Mesenchymal stem cell (in vitro differentiated cells and primary cell): ENCODE measurements around the gene PPP5C.

Experiments
- DNase-seq: peaks from one replicate; pipeline ENCODE4 v3.0.0-alpha.2; 2013
- H2AFZ ChIP-seq: one replicate; pipeline ENCODE4 v1.6.1; 2013; ENCODE audit warnings: low read depth, mild to moderate bottlenecking, control low read depth, inconsistent platforms, low read length, moderate library complexity
- H2AK5ac ChIP-seq: 2 replicates; pipeline ENCODE4 v1.6.1; 2013; ENCODE audit warnings: low read length, moderate library complexity, mild to moderate bottlenecking, inconsistent platforms; ENCODE audit not compliant: severe bottlenecking
- H2BK120ac ChIP-seq: one replicate; pipeline ENCODE4 v1.6.1; 2013; ENCODE audit warnings: low read depth, mild to moderate bottlenecking, inconsistent platforms, low read length, moderate library complexity
- H2BK12ac ChIP-seq, 2 experiments: one replicate each; pipeline ENCODE4 v1.6.1; 2013; ENCODE audit warnings: inconsistent platforms in 2 of 2, low read length in 2 of 2, mild to moderate bottlenecking in 2 of 2, moderate library complexity in 2 of 2, control low read depth in 1 of 2
- H2BK15ac ChIP-seq: one replicate; pipeline ENCODE4 v1.6.1; 2013; ENCODE audit warnings: mild to moderate bottlenecking, low read depth, inconsistent platforms; ENCODE audit not compliant: poor library complexity, severe bottlenecking
- H2BK5ac ChIP-seq: 2 replicates; pipeline ENCODE4 v1.6.1; 2013; ENCODE audit warnings: low read depth, mild to moderate bottlenecking, low read length, control low read depth, inconsistent platforms; ENCODE audit not compliant: poor library complexity, severe bottlenecking
- H3K14ac ChIP-seq, 2 experiments: one replicate each; pipeline ENCODE4 v1.6.1; 2013; ENCODE audit warnings: inconsistent platforms in 2 of 2, low read length in 2 of 2, control low read depth in 1 of 2, mild to moderate bottlenecking in 1 of 2, moderate library complexity in 1 of 2
- H3K18ac ChIP-seq, 2 experiments: one replicate each; pipeline ENCODE4 v1.6.1; 2013; ENCODE audit warnings: inconsistent platforms in 2 of 2, low read length in 2 of 2, control low read depth in 1 of 2, low read depth in 1 of 2, mild to moderate bottlenecking in 1 of 2
- H3K23ac ChIP-seq, 2 experiments: one replicate each; pipeline ENCODE4 v1.6.1; 2013; ENCODE audit warnings: inconsistent platforms in 2 of 2, low read length in 2 of 2, mild to moderate bottlenecking in 2 of 2, moderate library complexity in 2 of 2, control low read depth in 1 of 2
- H3K27ac ChIP-seq: 2 replicates; pipeline ENCODE4 v1.5.1; 2013; ENCODE audit warnings: mild to moderate bottlenecking, moderate library complexity, low read length, control low read depth, inconsistent platforms; ENCODE audit not compliant: poor library complexity, severe bottlenecking
- H3K27me3 ChIP-seq, 2 experiments: 2 replicates each; pipeline versions ENCODE4 v1.6.1 to v1.7.0; 2013; ENCODE audit warnings: low read length in 2 of 2, mild to moderate bottlenecking in 2 of 2, moderate library complexity in 2 of 2, control low read depth in 1 of 2, inconsistent platforms in 1 of 2; ENCODE audit not compliant: control insufficient read depth in 1 of 2, insufficient read depth in 1 of 2
- H3K36me3 ChIP-seq, 2 experiments: 2 replicates each; pipeline versions ENCODE4 v1.6.1 to v1.7.0; 2013; ENCODE audit warnings: low read length in 2 of 2, control low read depth in 1 of 2, inconsistent platforms in 1 of 2, low read depth in 1 of 2, mild to moderate bottlenecking in 1 of 2; ENCODE audit not compliant: insufficient read depth in 2 of 2, control insufficient read depth in 1 of 2
- H3K4ac ChIP-seq, 2 experiments: one replicate each; pipeline ENCODE4 v1.6.1; 2013; ENCODE audit warnings: inconsistent platforms in 2 of 2, low read length in 2 of 2, mild to moderate bottlenecking in 2 of 2, moderate library complexity in 2 of 2, control low read depth in 1 of 2, low read depth in 1 of 2
- H3K4me1 ChIP-seq: 2 replicates; pipeline ENCODE4 v1.6.1; 2013; ENCODE audit warnings: low read depth, low read length, control low read depth; ENCODE audit not compliant: control insufficient read depth, insufficient read depth
- H3K4me2 ChIP-seq: 2 replicates; pipeline ENCODE4 v1.6.1; 2013; ENCODE audit warnings: low read length, mild to moderate bottlenecking, inconsistent platforms; ENCODE audit not compliant: poor library complexity, severe bottlenecking
- H3K4me3 ChIP-seq, 2 experiments: 2 replicates each; pipeline versions ENCODE4 v1.5.1 to v1.7.0; 2013; ENCODE audit warnings: low read length in 2 of 2, mild to moderate bottlenecking in 2 of 2, control low read depth in 1 of 2, low read depth in 1 of 2; ENCODE audit not compliant: insufficient read depth in 1 of 2
- H3K79me1 ChIP-seq: replicated peaks from 2 replicates; pipeline ENCODE4 v1.6.1; 2013; ENCODE audit warnings: mild to moderate bottlenecking, control low read depth, low read length, inconsistent platforms; ENCODE audit not compliant: poor library complexity, severe bottlenecking
- H3K9ac ChIP-seq: 2 replicates; pipeline ENCODE4 v1.7.0; 2013; ENCODE audit warnings: mild to moderate bottlenecking, low read length, moderate library complexity
- H3K9me3 ChIP-seq: 2 replicates; pipeline ENCODE4 v1.7.0; 2013; ENCODE audit warnings: mild to moderate bottlenecking, low read length; ENCODE audit not compliant: control insufficient read depth
- H4K8ac ChIP-seq: one replicate; pipeline ENCODE4 v1.6.1; 2013; ENCODE audit warnings: inconsistent platforms, mild to moderate bottlenecking, low read length, moderate library complexity
- H4K91ac ChIP-seq: one replicate; pipeline ENCODE4 v1.6.1; 2013; ENCODE audit warnings: mild to moderate bottlenecking, low read length, inconsistent platforms
- WGBS: methylation state at CpG from one replicate; pipeline ENCODE4 v1.1.7; 2013; ENCODE audit warnings: mixed read lengths; 5-methylcytosine and 5-hydroxymethylcytosine counted together

PPP5C gene

GRCh38 chr19:46340051-46340659 lies 6.7 kb upstream of the PPP5C start:
- Histone ChIP-seq H2BK12ac (no peak overlapping the region), H3K23ac (no peak overlapping the region), H3K14ac (no peak overlapping the region), H3K79me1 (no peaks in the 10 kb centered on the region), H3K9me3 (no peaks in the 10 kb centered on the region), H3K4ac (no peak overlapping the region), H3K4me1 (no peaks in the 10 kb centered on the region), H4K91ac (no peak overlapping the region), H2BK15ac (no peak overlapping the region), H3K9ac (no peak overlapping the region), H4K8ac (no peak overlapping the region), H3K4me2 (no peak overlapping the region), H2BK120ac (no peak overlapping the region), H2AK5ac (no peak overlapping the region), H3K4me3 (no peak overlapping the region), H3K27ac (no peak overlapping the region), H3K18ac (no peak overlapping the region), H2BK5ac (no peak overlapping the region), H3K27me3 (peaks cover 0 to 4% of the 10 kb centered on the region in 2 experiments), H2AFZ (no peak overlapping the region), H3K36me3 (peaks cover 6 to 21% of the 10 kb centered on the region in 2 experiments)
- WGBS: 98% methylated on average over 11 of the region's 11 CpGs
- DNase-seq: no peak

DNA sequence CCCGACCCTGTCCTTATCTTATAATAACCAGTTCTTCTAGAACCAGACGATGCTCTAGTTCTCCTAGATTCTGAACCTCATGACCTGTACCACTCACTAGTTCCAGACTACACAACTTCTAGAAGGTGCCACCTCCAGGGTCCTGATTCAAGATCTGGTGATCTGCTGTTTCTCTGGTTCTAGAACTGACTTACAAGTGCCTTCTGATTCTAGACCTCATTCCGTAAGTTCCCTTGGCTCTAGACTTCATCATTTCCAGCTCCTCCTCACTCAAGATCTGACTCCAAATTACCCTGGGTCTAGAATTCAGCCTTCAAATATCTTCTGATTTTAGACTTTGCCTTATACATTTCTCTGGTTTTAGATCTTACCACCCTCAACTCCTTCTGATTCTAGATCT lies 5.0 kb upstream of the PPP5C start:
- Histone ChIP-seq H3K9ac (no peak overlapping the region), H3K18ac (no peak overlapping the region), H3K14ac (no peak overlapping the region), H2AK5ac (no peak overlapping the region), H3K79me1 (peaks cover 2% of the 10 kb centered on the region), H2BK120ac (no peak overlapping the region), H3K23ac (no peak overlapping the region), H3K27me3 (peaks cover 0 to 4% of the 10 kb centered on the region in 2 experiments), H3K27ac (no peak overlapping the region), H4K8ac (no peak overlapping the region), H2AFZ (no peak overlapping the region), H3K4me3 (no peak overlapping the region), H3K4ac (no peak overlapping the region), H3K4me2 (no peak overlapping the region), H3K4me1 (no peaks in the 10 kb centered on the region), H3K9me3 (no peaks in the 10 kb centered on the region), H2BK15ac (no peak overlapping the region), H3K36me3 (peaks cover 6 to 19% of the 10 kb centered on the region in 2 experiments), H2BK12ac (no peak overlapping the region), H2BK5ac (no peak overlapping the region), H4K91ac (no peak overlapping the region)
- over 99% methylated on average over 3 of the region's 3 CpGs for WGBS
- no peak for DNase-seq

DNA sequence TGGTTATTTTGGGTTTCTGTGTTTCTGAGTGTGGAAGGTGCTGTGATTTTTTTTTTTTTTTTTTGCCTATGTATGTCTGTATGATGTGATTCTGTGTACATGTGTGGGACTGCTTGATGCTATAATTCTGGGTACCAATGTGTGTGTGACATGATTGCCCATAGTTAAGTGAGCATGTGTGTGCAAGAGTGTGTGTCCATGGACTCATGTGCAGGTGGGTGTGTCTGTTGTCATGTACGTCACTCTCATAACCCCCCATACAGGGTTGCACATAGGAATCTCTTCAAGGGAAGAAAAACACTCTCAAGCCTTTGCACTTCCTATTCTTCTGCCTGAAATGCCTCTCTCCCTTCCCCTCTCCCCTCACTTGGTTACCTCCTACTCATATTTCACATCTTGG lies 2.5 kb upstream of the PPP5C start:
- Histone ChIP-seq H4K8ac (no peak overlapping the region), H3K14ac (no peak overlapping the region), H2BK5ac (no peak overlapping the region), H3K27ac (no peak overlapping the region), H2BK120ac (no peak overlapping the region), H3K79me1 (peaks cover 6% of the 10 kb centered on the region), H3K4me1 (peaks cover 7% of the 10 kb centered on the region), H2BK12ac (no peak overlapping the region), H3K4ac (no peak overlapping the region), H2AK5ac (no peak overlapping the region), H3K23ac (no peak overlapping the region), H3K18ac (no peak overlapping the region), H3K4me2 (no peak overlapping the region), H3K9ac (no peak overlapping the region), H3K36me3 (peaks cover 5 to 8% of the 10 kb centered on the region in 2 experiments), H4K91ac (no peak overlapping the region), H3K27me3 (peaks cover 0 to 4% of the 10 kb centered on the region in 2 experiments), H3K9me3 (no peaks in the 10 kb centered on the region), H3K4me3 (no peak overlapping the region), H2BK15ac (no peak overlapping the region), H2AFZ (no peak overlapping the region)
- 90% methylated on average over 1 of the region's 1 CpG for WGBS
- DNase-seq: no peak

DNA sequence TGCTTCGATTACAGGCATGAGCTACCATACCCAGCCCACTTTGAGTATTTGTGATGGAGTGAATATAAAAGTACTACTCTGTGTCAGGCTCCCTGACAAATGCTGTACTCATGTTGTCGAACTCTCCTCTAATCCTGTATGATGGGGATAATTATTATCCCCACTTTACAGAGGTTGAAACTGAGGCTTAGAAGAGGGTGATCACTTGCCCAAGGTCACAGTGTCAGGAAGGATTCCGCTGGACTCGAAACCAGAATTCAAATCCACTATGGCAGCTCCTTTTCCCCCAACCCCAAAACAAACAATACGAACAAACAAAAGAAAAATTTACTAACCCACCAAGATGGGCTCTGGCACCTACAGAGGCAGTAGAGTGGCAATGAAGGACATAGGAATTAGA lies 1.7 kb upstream of the PPP5C start:
- H2AFZ ChIP-seq: no peak overlapping the region
- peaks cover 14% of the 10 kb centered on the region for H3K4me1 ChIP-seq
- no peak overlapping the region for H3K4me3 ChIP-seq
- H3K27me3 ChIP-seq: peaks cover 0 to 4% of the 10 kb centered on the region in 2 experiments
- H3K23ac ChIP-seq: no peak overlapping the region
- no peak overlapping the region for H2AK5ac ChIP-seq
- H2BK15ac ChIP-seq: no peak overlapping the region
- H3K4me2 ChIP-seq: no peak overlapping the region
- H3K9ac ChIP-seq: no peak overlapping the region
- H4K91ac ChIP-seq: no peak overlapping the region
- 100% methylated on average over 3 of the region's 5 CpGs for WGBS
- peak overlapping the region in 1 of 2 experiments; percentile 23 for H2BK12ac ChIP-seq
- H4K8ac ChIP-seq: no peak overlapping the region
- H3K9me3 ChIP-seq: no peaks in the 10 kb centered on the region
- H3K14ac ChIP-seq: no peak overlapping the region
- no peak overlapping the region for H2BK5ac ChIP-seq
- H3K18ac ChIP-seq: no peak overlapping the region
- DNase-seq: no peak
- peaks cover 2 to 6% of the 10 kb centered on the region in 2 experiments for H3K36me3 ChIP-seq
- no peak overlapping the region for H3K27ac ChIP-seq
- peaks cover 7% of the 10 kb centered on the region for H3K79me1 ChIP-seq
- H2BK120ac ChIP-seq: no peak overlapping the region
- no peak overlapping the region for H3K4ac ChIP-seq
